KOPT-K1 (cell line): ENCODE results near the gene SCAMP3.

Experiments
- H3K27ac ChIP-seq: fragments of 200-600 bp; sonication (generic); 2 replicates; pipeline ENCODE4 v1.5.1; 2016; ENCODE audit warnings: antibody characterized with exemption, mild to moderate bottlenecking, low read depth, low read length; ENCODE audit not compliant: poor library complexity, severe bottlenecking
- H3K36me3 ChIP-seq: fragments of 200-600 bp; sonication (generic); 2 replicates; pipeline ENCODE4 v1.5.1; 2017; ENCODE audit warnings: antibody characterized with exemption, mild to moderate bottlenecking, low read length, moderate library complexity; ENCODE audit not compliant: insufficient read depth
- H3K9me3 ChIP-seq: fragments of 200-600 bp; sonication (generic); 2 replicates; pipeline ENCODE4 v1.5.1; 2017; ENCODE audit warnings: antibody characterized with exemption, low read length, mild to moderate bottlenecking; ENCODE audit not compliant: insufficient read depth, poor library complexity, severe bottlenecking

The SCAMP3 gene

GRCh38 chr1:155273343-155274245 lies 11.4 kb upstream of the SCAMP3 start, which contains the start of gene CLK2:
TSS of gene CLK2 (minus strand) at chr1:155273504. CDS start at chr1:155270977, 2,527 bp downstream.
- peak within 1 kb of the TSS; percentile 78 for H3K27ac ChIP-seq
- peaks cover 34% of the 10 kb centered on the region for H3K36me3 ChIP-seq
- H3K9me3 ChIP-seq: no peaks in the 10 kb centered on the region

GRCh38 chr1:155272466-155273342 lies 10.5 kb upstream of the SCAMP3 start:
- H3K36me3 ChIP-seq: peaks cover 43% of the 10 kb centered on the region
- H3K27ac ChIP-seq: peak overlapping the region; percentile 78

GRCh38 chr1:155269381-155269780 lies 7.2 kb upstream of the SCAMP3 start:
- Histone ChIP-seq H3K27ac (no peak overlapping the region), H3K36me3 (peaks cover 77% of the 10 kb centered on the region), H3K9me3 (no peaks in the 10 kb centered on the region)

More at GRCh38 chr1:155272466-155273342, 10.5 kb upstream of the SCAMP3 start:
- H3K9me3 ChIP-seq: no peaks in the 10 kb centered on the region

- H3K9me3 ChIP-seq: no peaks in the 10 kb centered on the region
- no peak overlapping the region for H3K27ac ChIP-seq
- H3K36me3 ChIP-seq: peaks cover 84% of the 10 kb centered on the region
These were observed 6.5 kb upstream of the SCAMP3 start for GRCh38 chr1:155268630-155269029.

GRCh38 chr1:155267373-155267772 lies 5.2 kb upstream of the SCAMP3 start:
- H3K9me3 ChIP-seq: no peaks in the 10 kb centered on the region
- H3K27ac ChIP-seq: no peak overlapping the region
- peaks cover 97% of the 10 kb centered on the region for H3K36me3 ChIP-seq

GRCh38 chr1:155266553-155266952 lies 4.4 kb upstream of the SCAMP3 start:
- H3K36me3 ChIP-seq: peaks cover 92% of the 10 kb centered on the region
- H3K9me3 ChIP-seq: no peaks in the 10 kb centered on the region
- no peak overlapping the region for H3K27ac ChIP-seq

- Histone ChIP-seq H3K27ac (no peak overlapping the region), H3K36me3 (peaks cover 83% of the 10 kb centered on the region), H3K9me3 (no peaks in the 10 kb centered on the region)
These were observed 907 bp upstream of the SCAMP3 start for GRCh38 chr1:155263067-155263466.

GRCh38 chr1:155261493-155261851 lies 688 bp downstream of the SCAMP3 start:
- peak overlapping the region; percentile 78 for H3K27ac ChIP-seq
- peaks cover 80% of the 10 kb centered on the region for H3K36me3 ChIP-seq
- no peaks in the 10 kb centered on the region for H3K9me3 ChIP-seq

- Histone ChIP-seq H3K36me3 (peaks cover 78% of the 10 kb centered on the region), H3K9me3 (no peaks in the 10 kb centered on the region), H3K27ac (no peak overlapping the region)
These were observed 1.9 kb downstream of the SCAMP3 start for GRCh38 chr1:155260276-155260675.

- Histone ChIP-seq H3K36me3 (peaks cover 49% of the 10 kb centered on the region), H3K9me3 (no peaks in the 10 kb centered on the region), H3K27ac (no peak overlapping the region)
These were observed 5.9 kb downstream of the SCAMP3 start for GRCh38 chr1:155256058-155256852.

GRCh38 chr1:155255243-155256007 lies 6.7 kb downstream of the SCAMP3 start, which contains the start of gene ENTREP3:
TSS of gene ENTREP3 (minus strand) at chr1:155255483. CDS start at chr1:155254877, 606 bp downstream.
- peak within 1 kb of the TSS; percentile 63 for H3K27ac ChIP-seq
- H3K9me3 ChIP-seq: no peaks in the 10 kb centered on the region
- H3K36me3 ChIP-seq: peaks cover 44% of the 10 kb centered on the region

- H3K27ac ChIP-seq: peak overlapping the region; percentile 63
- peaks cover 37% of the 10 kb centered on the region for H3K36me3 ChIP-seq
- H3K9me3 ChIP-seq: no peaks in the 10 kb centered on the region
These were observed 7.4 kb downstream of the SCAMP3 start for GRCh38 chr1:155254714-155255242.

- Histone ChIP-seq H3K9me3 (no peaks in the 10 kb centered on the region), H3K27ac (peak overlapping the region; percentile 63), H3K36me3 (peaks cover 32% of the 10 kb centered on the region)
These were observed 7.9 kb downstream of the SCAMP3 start for GRCh38 chr1:155254228-155254713.
